ENCODE results near the gene GALNS.

DNA sequence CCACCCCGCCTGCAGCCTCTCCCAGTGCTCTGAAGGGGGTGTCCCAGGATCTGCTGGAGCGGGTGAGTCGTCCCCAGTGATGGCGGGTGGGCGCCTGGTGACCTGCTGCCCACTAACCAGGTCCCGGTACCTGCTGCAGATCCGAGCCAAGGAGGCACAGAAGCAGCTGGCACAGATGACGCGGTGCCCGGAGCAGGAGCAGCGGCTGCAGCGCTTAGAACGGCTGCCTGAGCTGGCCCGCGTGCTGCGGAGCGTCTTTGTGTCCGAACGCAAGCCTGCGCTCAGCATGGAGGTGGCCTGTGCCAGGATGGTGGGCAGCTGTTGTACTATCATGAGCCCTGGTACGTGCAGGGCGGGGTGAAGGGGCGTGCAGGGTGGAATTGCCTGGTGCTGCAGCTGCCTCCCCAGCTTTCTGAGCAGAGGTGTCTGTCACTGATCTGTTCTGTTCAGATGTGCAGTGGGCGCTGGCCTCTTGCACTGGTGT is 49.6 kb downstream of the GALNS start:
- no peak for TF ChIP-seq CTCF (IDR thresholded peaks at IDR 0.05)
- TF ChIP-seq POLR2A (IDR thresholded peaks at IDR 0.05): no peak
